Measurements from ENCODE around the gene DEFB131A.
"Not testable (repeated sequence)": the region's sequence is repeated elsewhere in the genome, so short reads cannot be mapped to it uniquely, and the experiment has no call there.

DEFB131A gene, protein sequence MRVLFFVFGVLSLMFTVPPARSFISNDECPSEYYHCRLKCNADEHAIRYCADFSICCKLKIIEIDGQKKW

DNA sequence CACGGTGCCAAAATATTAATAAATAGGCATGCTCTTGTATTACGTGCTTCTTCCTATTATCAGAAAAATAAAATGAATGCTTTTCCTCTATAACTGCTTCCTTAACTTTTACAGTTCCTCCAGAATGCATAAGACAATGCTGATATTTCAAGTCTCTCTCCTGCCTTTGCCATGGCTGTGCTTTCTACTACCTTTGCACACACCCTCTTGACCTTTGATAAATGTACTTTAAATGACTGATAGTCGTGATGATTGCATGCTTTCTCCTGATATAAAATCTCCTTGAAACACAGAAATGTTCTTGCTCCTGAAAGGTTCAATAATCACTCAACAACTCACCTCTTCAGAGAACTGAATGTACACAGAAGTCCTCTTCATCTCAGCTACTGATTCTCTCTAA lies at the start of gene DEFB131A:
Gene DEFB131A (plus strand): TSS at position 301 of the 400 bp plus-strand sequence. CDS start 120 bp downstream, outside the sequence.
- not testable (repeated sequence) for H3K4me1 ChIP-seq (ENCODE audit: insufficient read depth, poor library complexity, severe bottlenecking); ATAC-seq (ENCODE audit: low read depth); H3K9me3 ChIP-seq (ENCODE audit: severe bottlenecking); H3K27me3 ChIP-seq (ENCODE audit: insufficient read depth, poor library complexity, severe bottlenecking); H3K27ac ChIP-seq (ENCODE audit: poor library complexity, severe bottlenecking); DNase-seq (ENCODE audit: low spot score); H3K4me3 ChIP-seq (ENCODE audit: severe bottlenecking); H3K36me3 ChIP-seq (ENCODE audit: low read depth)

DNA sequence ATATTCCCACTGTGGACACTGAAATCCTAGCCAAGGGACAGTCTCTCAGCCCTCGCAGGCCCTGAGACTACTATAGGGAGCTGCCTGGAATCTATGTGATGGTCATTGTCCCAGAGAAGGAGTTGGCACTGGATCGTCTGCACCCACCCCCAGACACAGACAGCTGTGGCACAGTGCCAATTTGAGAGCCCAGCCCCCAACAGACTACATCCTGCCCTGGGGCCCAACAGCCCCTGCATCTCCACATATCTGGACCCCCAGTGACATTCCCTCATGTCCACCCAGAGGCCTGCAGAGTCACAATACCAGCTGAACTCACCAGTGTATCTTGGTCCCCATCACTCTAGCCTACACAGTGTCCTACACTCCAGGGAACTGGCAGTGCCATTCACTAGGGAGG lies 38.4 kb upstream of the DEFB131A start:
- ATAC-seq (ENCODE audit: low read depth); DNase-seq (ENCODE audit: low spot score); H3K4me3 ChIP-seq (ENCODE audit: severe bottlenecking); H3K36me3 ChIP-seq (ENCODE audit: low read depth); H3K9me3 ChIP-seq (ENCODE audit: severe bottlenecking); H3K27ac ChIP-seq (ENCODE audit: poor library complexity, severe bottlenecking); H3K4me1 ChIP-seq (ENCODE audit: insufficient read depth, poor library complexity, severe bottlenecking); H3K27me3 ChIP-seq (ENCODE audit: insufficient read depth, poor library complexity, severe bottlenecking): not testable (repeated sequence)

DNA sequence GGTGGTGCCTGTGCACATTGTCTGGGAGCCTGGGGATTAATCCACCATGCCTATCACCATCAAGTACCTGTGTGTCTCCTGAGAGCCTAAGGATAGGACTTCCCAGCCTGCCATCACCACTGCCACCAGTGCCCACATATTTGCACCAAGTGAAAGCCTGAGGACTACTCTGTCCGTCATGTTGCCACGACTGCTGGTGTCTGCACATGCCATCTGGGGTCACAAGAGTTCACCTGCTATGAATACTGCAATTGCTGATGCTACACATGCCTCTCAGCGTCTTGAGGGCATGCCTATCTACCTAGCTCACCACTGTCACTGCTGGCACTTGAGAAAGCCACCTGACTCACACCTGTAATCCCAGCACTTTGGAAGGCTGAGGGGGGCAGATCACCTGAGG lies 37.7 kb upstream of the DEFB131A start:
- not testable (repeated sequence) for H3K9me3 ChIP-seq (ENCODE audit: severe bottlenecking); H3K27ac ChIP-seq (ENCODE audit: poor library complexity, severe bottlenecking); H3K4me3 ChIP-seq (ENCODE audit: severe bottlenecking); ATAC-seq (ENCODE audit: low read depth); H3K36me3 ChIP-seq (ENCODE audit: low read depth); H3K4me1 ChIP-seq (ENCODE audit: insufficient read depth, poor library complexity, severe bottlenecking); H3K27me3 ChIP-seq (ENCODE audit: insufficient read depth, poor library complexity, severe bottlenecking); DNase-seq (ENCODE audit: low spot score)

DNA sequence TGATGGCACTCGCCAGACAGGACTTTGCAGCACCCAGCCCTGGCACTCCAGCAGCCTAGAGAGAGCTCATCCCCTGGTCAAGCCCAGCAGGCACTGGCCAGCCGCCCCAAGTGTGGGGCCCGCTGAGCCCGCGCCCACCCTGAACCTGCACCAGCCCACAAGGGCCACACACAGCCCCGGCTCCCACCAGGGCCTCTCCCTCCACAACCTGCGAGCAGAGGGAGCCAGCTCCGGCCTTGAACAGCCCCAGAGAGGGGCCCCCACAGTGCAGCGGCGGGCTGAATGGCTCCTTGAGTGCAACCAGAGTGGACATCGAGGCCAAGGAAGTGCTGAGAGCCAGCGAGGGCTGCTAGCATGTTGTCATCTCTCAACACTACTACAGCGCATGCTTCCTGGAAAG lies 34.4 kb upstream of the DEFB131A start:
- H3K9me3 ChIP-seq (ENCODE audit: severe bottlenecking): no peaks in the 10 kb centered on the region
- ATAC-seq (ENCODE audit: low read depth): no peak
- H3K4me1 ChIP-seq (ENCODE audit: insufficient read depth, poor library complexity, severe bottlenecking): no peaks in the 10 kb centered on the region
- H3K4me3 ChIP-seq (ENCODE audit: severe bottlenecking): no peak overlapping the region
- H3K36me3 ChIP-seq (ENCODE audit: low read depth): no peaks in the 10 kb centered on the region
- no peaks in the 10 kb centered on the region for H3K27me3 ChIP-seq (ENCODE audit: insufficient read depth, poor library complexity, severe bottlenecking)
- TF ChIP-seq, protein P1, sequence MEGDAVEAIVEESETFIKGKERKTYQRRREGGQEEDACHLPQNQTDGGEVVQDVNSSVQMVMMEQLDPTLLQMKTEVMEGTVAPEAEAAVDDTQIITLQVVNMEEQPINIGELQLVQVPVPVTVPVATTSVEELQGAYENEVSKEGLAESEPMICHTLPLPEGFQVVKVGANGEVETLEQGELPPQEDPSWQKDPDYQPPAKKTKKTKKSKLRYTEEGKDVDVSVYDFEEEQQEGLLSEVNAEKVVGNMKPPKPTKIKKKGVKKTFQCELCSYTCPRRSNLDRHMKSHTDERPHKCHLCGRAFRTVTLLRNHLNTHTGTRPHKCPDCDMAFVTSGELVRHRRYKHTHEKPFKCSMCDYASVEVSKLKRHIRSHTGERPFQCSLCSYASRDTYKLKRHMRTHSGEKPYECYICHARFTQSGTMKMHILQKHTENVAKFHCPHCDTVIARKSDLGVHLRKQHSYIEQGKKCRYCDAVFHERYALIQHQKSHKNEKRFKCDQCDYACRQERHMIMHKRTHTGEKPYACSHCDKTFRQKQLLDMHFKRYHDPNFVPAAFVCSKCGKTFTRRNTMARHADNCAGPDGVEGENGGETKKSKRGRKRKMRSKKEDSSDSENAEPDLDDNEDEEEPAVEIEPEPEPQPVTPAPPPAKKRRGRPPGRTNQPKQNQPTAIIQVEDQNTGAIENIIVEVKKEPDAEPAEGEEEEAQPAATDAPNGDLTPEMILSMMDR (IDR thresholded peaks at IDR 0.05; ENCODE audit: poor library complexity, severe bottlenecking): no peak
- H3K27ac ChIP-seq (ENCODE audit: poor library complexity, severe bottlenecking): no peak overlapping the region
- no peak for DNase-seq (ENCODE audit: low spot score)

DNA sequence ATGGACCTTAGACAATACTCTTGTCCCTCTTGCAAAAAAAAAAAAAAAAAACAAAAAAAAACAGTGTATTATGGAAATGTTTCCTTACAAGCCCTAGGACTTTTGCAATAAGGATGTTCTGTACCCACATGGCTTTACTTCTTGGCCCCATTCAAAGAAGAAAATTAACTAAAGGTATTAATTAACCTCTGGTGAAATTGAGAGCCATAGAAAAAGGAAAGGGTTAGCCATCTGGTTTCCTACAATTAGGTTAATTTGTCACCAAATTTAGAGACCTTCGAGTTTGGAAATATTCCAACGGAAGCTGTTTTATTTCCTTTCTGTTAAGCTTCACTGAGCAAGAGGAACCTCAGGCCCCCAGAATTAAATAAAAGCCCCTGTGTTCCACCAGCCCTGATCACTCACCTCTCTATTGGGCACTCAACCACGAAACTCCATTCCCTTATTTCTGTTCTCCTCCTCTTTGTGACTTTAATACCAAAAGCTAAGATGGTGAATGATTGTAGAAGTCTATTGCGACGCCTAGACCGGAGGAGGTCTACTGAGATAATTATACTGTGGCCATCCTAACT lies 22.2 kb upstream of the DEFB131A start:
- H3K4me1 ChIP-seq (ENCODE audit: insufficient read depth, poor library complexity, severe bottlenecking); DNase-seq (ENCODE audit: low spot score); H3K4me3 ChIP-seq (ENCODE audit: severe bottlenecking); ATAC-seq (ENCODE audit: low read depth); H3K27me3 ChIP-seq (ENCODE audit: insufficient read depth, poor library complexity, severe bottlenecking); H3K27ac ChIP-seq (ENCODE audit: poor library complexity, severe bottlenecking); H3K9me3 ChIP-seq (ENCODE audit: severe bottlenecking); H3K36me3 ChIP-seq (ENCODE audit: low read depth): not testable (repeated sequence)

DNA sequence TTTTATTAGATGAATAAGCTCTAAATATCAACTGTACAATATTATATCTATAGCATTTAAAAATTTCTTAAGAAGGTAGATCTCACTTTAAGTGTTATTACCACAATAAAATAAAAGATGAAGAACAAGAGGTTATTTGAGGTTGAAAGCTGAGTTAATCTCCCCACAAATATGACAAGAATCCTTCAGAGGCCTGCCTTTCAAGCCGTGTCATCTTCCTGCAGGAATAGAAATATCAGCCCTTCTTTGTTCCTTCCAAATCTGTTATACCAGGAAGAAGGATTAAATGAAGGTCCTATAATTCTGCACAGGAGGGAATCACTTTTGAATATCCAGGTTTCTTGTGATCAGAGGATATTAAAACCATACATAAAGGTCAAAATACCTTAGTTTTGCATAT lies 18.3 kb upstream of the DEFB131A start:
- not testable (repeated sequence) for H3K36me3 ChIP-seq (ENCODE audit: low read depth); DNase-seq (ENCODE audit: low spot score); H3K27me3 ChIP-seq (ENCODE audit: insufficient read depth, poor library complexity, severe bottlenecking); H3K4me3 ChIP-seq (ENCODE audit: severe bottlenecking); ATAC-seq (ENCODE audit: low read depth); H3K9me3 ChIP-seq (ENCODE audit: severe bottlenecking); H3K4me1 ChIP-seq (ENCODE audit: insufficient read depth, poor library complexity, severe bottlenecking); H3K27ac ChIP-seq (ENCODE audit: poor library complexity, severe bottlenecking)

DNA sequence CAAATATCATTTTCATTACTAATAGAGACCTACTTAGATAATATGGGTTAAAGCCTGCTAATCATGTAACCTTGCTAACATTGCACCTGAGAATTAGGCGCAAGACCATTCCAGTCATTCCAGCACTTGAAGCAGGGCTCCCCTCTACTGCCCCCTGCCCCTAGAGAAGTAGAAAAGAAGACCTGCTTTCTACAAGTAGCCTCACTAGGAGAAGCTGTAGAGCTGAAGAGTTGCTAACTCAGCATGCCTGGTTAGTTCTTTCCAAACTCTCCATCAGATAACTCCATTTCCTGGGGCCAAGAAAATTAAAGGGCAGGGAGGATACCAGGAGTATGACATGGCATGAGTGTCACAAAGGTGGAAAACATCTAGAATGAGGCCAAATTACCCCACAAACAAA lies 14.2 kb upstream of the DEFB131A start:
- H3K9me3 ChIP-seq (ENCODE audit: severe bottlenecking); H3K27ac ChIP-seq (ENCODE audit: poor library complexity, severe bottlenecking); ATAC-seq (ENCODE audit: low read depth); H3K4me3 ChIP-seq (ENCODE audit: severe bottlenecking); H3K4me1 ChIP-seq (ENCODE audit: insufficient read depth, poor library complexity, severe bottlenecking); DNase-seq (ENCODE audit: low spot score); H3K27me3 ChIP-seq (ENCODE audit: insufficient read depth, poor library complexity, severe bottlenecking); H3K36me3 ChIP-seq (ENCODE audit: low read depth): not testable (repeated sequence)

DNA sequence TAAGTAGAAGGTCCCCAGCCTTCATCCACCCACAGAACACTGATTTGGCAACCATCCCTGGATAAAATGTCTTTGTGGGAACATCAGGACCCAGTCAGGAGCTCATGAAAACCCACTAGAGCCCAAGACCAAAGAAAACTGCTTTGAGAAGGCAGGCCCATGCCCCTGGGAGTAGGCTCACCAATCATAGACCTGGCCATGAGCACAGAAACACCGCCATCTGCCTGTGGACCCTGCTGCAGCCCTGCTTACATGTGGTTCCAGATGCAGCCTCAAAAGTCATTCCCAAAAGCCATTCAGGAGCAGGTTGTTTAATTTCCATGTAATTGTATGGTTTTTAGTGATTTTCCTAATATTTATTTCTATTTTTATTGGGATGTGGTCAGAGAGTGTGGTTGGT lies 10.9 kb upstream of the DEFB131A start:
- not testable (repeated sequence) for H3K27ac ChIP-seq (ENCODE audit: poor library complexity, severe bottlenecking); ATAC-seq (ENCODE audit: low read depth); H3K4me3 ChIP-seq (ENCODE audit: severe bottlenecking); H3K9me3 ChIP-seq (ENCODE audit: severe bottlenecking); H3K27me3 ChIP-seq (ENCODE audit: insufficient read depth, poor library complexity, severe bottlenecking); H3K4me1 ChIP-seq (ENCODE audit: insufficient read depth, poor library complexity, severe bottlenecking); H3K36me3 ChIP-seq (ENCODE audit: low read depth); DNase-seq (ENCODE audit: low spot score)

DNA sequence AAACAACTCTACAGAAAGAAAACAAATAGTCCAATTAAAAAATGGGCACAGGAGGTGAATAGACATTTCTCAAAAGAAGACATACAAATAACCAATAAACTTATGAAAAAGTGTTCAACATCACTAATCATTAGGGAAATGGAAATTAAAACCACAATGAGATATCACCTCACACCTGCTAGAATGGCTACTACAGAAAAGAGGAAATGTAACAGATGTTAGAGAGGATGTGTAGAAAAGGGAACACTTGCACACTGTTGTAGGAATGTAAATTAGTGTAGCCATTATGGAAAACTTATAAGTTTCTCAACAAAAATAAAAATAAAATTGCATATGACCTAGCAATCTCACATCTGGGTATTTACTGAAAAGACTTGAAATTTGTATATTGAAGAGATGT lies 7.5 kb upstream of the DEFB131A start:
- H3K9me3 ChIP-seq (ENCODE audit: severe bottlenecking); H3K36me3 ChIP-seq (ENCODE audit: low read depth); H3K4me1 ChIP-seq (ENCODE audit: insufficient read depth, poor library complexity, severe bottlenecking); ATAC-seq (ENCODE audit: low read depth); DNase-seq (ENCODE audit: low spot score); H3K27me3 ChIP-seq (ENCODE audit: insufficient read depth, poor library complexity, severe bottlenecking); H3K27ac ChIP-seq (ENCODE audit: poor library complexity, severe bottlenecking); H3K4me3 ChIP-seq (ENCODE audit: severe bottlenecking): not testable (repeated sequence)

DNA sequence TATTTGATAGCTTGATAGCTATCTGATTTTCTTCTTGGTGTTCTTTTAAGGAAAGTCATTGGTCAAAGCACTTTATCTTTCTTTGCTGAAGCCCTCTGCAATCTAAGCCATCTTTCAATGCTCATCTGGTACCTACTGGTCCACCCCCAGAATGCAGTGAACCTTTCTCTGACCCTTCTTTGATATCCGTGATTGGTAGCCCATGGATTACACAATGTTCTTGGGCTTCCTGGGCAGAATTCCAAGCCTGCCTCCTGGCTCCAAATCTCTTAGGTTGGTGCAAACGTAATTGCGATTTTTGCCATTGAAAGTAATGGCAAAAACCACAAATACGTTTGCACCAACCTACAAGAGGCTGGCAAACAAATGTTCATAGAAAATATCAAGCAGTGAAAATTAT lies 1.9 kb upstream of the DEFB131A start:
- not testable (repeated sequence) for H3K4me3 ChIP-seq (ENCODE audit: severe bottlenecking); H3K27me3 ChIP-seq (ENCODE audit: insufficient read depth, poor library complexity, severe bottlenecking); ATAC-seq (ENCODE audit: low read depth); H3K9me3 ChIP-seq (ENCODE audit: severe bottlenecking); H3K4me1 ChIP-seq (ENCODE audit: insufficient read depth, poor library complexity, severe bottlenecking); H3K27ac ChIP-seq (ENCODE audit: poor library complexity, severe bottlenecking); H3K36me3 ChIP-seq (ENCODE audit: low read depth); DNase-seq (ENCODE audit: low spot score)

DNA sequence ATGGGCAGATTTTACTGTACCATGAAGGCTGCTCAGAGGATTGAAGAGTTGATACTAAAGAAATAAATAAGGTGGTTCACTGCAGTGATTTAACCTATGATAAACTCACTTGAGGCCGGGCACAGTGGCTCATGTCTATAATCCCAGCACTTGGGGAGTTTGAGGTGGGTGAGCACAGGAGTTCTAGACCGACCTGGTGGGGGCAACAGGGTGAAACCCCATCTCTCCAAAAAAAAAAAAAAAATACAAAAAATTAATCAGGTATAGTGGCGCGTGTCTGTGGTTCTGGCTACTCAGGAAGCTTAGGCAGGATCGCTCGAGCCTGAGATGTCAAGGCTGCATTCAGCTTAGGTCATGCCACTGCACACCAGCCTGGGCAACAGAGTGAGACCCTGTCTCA lies 467 bp downstream of the DEFB131A start:
- not testable (repeated sequence) for H3K9me3 ChIP-seq (ENCODE audit: severe bottlenecking); H3K27ac ChIP-seq (ENCODE audit: poor library complexity, severe bottlenecking); DNase-seq (ENCODE audit: low spot score); H3K4me1 ChIP-seq (ENCODE audit: insufficient read depth, poor library complexity, severe bottlenecking); H3K4me3 ChIP-seq (ENCODE audit: severe bottlenecking); H3K36me3 ChIP-seq (ENCODE audit: low read depth); H3K27me3 ChIP-seq (ENCODE audit: insufficient read depth, poor library complexity, severe bottlenecking); ATAC-seq (ENCODE audit: low read depth)
